WTC11 (cell line): ENCODE results near the gene SEMA3C.

Experiments used
- ATF3 ChIP-seq: sonication (generic); formaldehyde crosslinking; conservative IDR thresholded peaks from 2 replicates; pipeline ENCODE4 v1.8.1; 2022; ENCODE audit warnings: mild to moderate bottlenecking, missing genetic modification reagents
- CTCF ChIP-seq: fragments of 200-600 bp; IDR thresholded peaks from 2 replicates; pipeline ENCODE4 v1.8.0; 2022; ENCODE audit warnings: antibody characterized with exemption
- E2F1 ChIP-seq: sonication (generic); formaldehyde crosslinking; IDR thresholded peaks from 2 replicates; pipeline ENCODE4 v1.8.0; 2022; ENCODE audit warnings: mild to moderate bottlenecking, missing genetic modification reagents
- FOXK1 ChIP-seq: sonication (generic); formaldehyde crosslinking; IDR thresholded peaks from 2 replicates; pipeline ENCODE4 v1.8.0; 2022; ENCODE audit warnings: mild to moderate bottlenecking, moderate library complexity, missing genetic modification reagents
- NFYB ChIP-seq: sonication (generic); formaldehyde crosslinking; conservative IDR thresholded peaks from 2 replicates; pipeline ENCODE4 v1.8.0; 2022; ENCODE audit warnings: low read depth, missing genetic modification reagents
- ZNF512 ChIP-seq: sonication (generic); formaldehyde crosslinking; IDR thresholded peaks from 2 replicates; pipeline ENCODE4 v1.8.1; 2022; ENCODE audit warnings: missing genetic modification reagents, borderline replicate concordance

GRCh38 chr7:80722616-80723195 lies 196.1 kb downstream of the SEMA3C start:
- TF ChIP-seq CTCF (no peak), FOXK1 (CRISPR knock-in tag) (no peak), ZNF512 (CRISPR knock-in tag) (no peak), ATF3 (CRISPR knock-in tag) (no peak), E2F1 (CRISPR knock-in tag) (no peak), NFYB (no peak)
